H9 (cell line): Measurements from ENCODE around the gene DLX2. TPM values are rescaled to one million over a fixed set of nuclear protein-coding genes. Genes with fewer than 3 reads are reported as not detected.

Experiments
- DNase-seq: peaks from one replicate; pipeline ENCODE4 v3.0.0-alpha.2; 2017
- H2AFZ ChIP-seq: one replicate; pipeline ENCODE4 v1.6.1; 2013; ENCODE audit warnings: mild to moderate bottlenecking, low read length, control low read depth, moderate library complexity
- H2AK5ac ChIP-seq: 2 replicates; pipeline ENCODE4 v1.6.1; 2013; ENCODE audit warnings: low read length, control low read depth, mixed read lengths; ENCODE audit not compliant: insufficient read length
- H2BK120ac ChIP-seq: one replicate; pipeline ENCODE4 v1.6.1; 2013; ENCODE audit warnings: low read depth, mild to moderate bottlenecking, low read length, control low read depth, inconsistent platforms; ENCODE audit not compliant: poor library complexity, severe bottlenecking
- H2BK12ac ChIP-seq: 2 replicates; pipeline ENCODE4 v1.6.1; 2013; ENCODE audit warnings: low read length, control low read depth, mixed read lengths, low read depth; ENCODE audit not compliant: insufficient read length
- H2BK15ac ChIP-seq: 2 replicates; pipeline ENCODE4 v1.6.1; 2013; ENCODE audit warnings: low read depth, low read length, control low read depth
- H2BK20ac ChIP-seq: one replicate; pipeline ENCODE4 v1.6.1; 2013; ENCODE audit warnings: low read depth, mild to moderate bottlenecking, low read length, control low read depth, inconsistent platforms; ENCODE audit not compliant: poor library complexity, severe bottlenecking
- H2BK5ac ChIP-seq: 2 replicates; pipeline ENCODE4 v1.6.1; 2013; ENCODE audit warnings: low read length, control low read depth, mixed read lengths; ENCODE audit not compliant: insufficient read length
- H3K14ac ChIP-seq: 2 replicates; pipeline ENCODE4 v1.6.1; 2013; ENCODE audit warnings: low read length, control low read depth; ENCODE audit not compliant: insufficient read depth
- H3K18ac ChIP-seq: 2 replicates; pipeline ENCODE4 v1.6.1; 2013; ENCODE audit warnings: low read depth, mild to moderate bottlenecking, mixed read lengths, low read length, control low read depth; ENCODE audit not compliant: insufficient read length
- H3K23ac ChIP-seq: 2 replicates; pipeline ENCODE4 v1.6.1; 2013; ENCODE audit warnings: low read length, control low read depth, mixed read lengths, low read depth; ENCODE audit not compliant: insufficient read length
- H3K23me2 ChIP-seq: 2 replicates; pipeline ENCODE4 v1.6.1; 2013; ENCODE audit warnings: low read depth, mild to moderate bottlenecking, mixed read lengths, low read length, control low read depth; ENCODE audit not compliant: insufficient read length, poor library complexity, severe bottlenecking
- H3K27ac ChIP-seq: 2 replicates; pipeline ENCODE4 v1.5.1; 2013; ENCODE audit warnings: low read length, control low read depth, mixed read lengths, low read depth; ENCODE audit not compliant: insufficient read length
- H3K27me3 ChIP-seq: 2 replicates; pipeline ENCODE4 v1.6.1; 2013; ENCODE audit warnings: low read length, control low read depth, inconsistent platforms; ENCODE audit not compliant: insufficient read depth
- H3K4ac ChIP-seq: 2 replicates; pipeline ENCODE4 v1.6.1; 2013; ENCODE audit warnings: low read depth, mild to moderate bottlenecking, control low read depth, inconsistent platforms, low read length, moderate library complexity
- H3K4me1 ChIP-seq: 2 replicates; pipeline ENCODE4 v1.6.1; 2013; ENCODE audit warnings: low read length, control low read depth, inconsistent platforms; ENCODE audit not compliant: insufficient read depth
- H3K4me2 ChIP-seq: 2 replicates; pipeline ENCODE4 v1.6.1; 2013; ENCODE audit warnings: low read length, control low read depth, mixed read lengths; ENCODE audit not compliant: insufficient read length, insufficient read depth
- H3K56ac ChIP-seq: 2 replicates; pipeline ENCODE4 v1.6.1; 2013; ENCODE audit warnings: low read depth, mild to moderate bottlenecking, mixed read lengths, low read length, control low read depth; ENCODE audit not compliant: insufficient read length
- H3K79me1 ChIP-seq: 2 replicates; pipeline ENCODE4 v1.6.1; 2013; ENCODE audit warnings: low read depth, mild to moderate bottlenecking, moderate library complexity, low read length, control low read depth, inconsistent platforms; ENCODE audit not compliant: insufficient read depth, poor library complexity, severe bottlenecking
- H3K79me2 ChIP-seq: 2 replicates; pipeline ENCODE4 v1.6.1; 2013; ENCODE audit warnings: low read length, control low read depth, inconsistent platforms; ENCODE audit not compliant: insufficient read depth
- H3K9ac ChIP-seq: 2 replicates; pipeline ENCODE4 v1.6.1; 2013; ENCODE audit warnings: low read length, control low read depth, mixed read lengths; ENCODE audit not compliant: insufficient read length; ENCODE audit errors: extremely low read depth
- H3K9me3 ChIP-seq: one replicate; pipeline ENCODE4 v1.6.1; 2013; ENCODE audit warnings: low read depth, low read length, inconsistent platforms; ENCODE audit not compliant: control insufficient read depth
- H3T11ph ChIP-seq: one replicate; pipeline ENCODE4 v1.6.1; 2013; ENCODE audit warnings: mild to moderate bottlenecking, low read length, control low read depth, inconsistent platforms
- H4K20me1 ChIP-seq: one replicate; pipeline ENCODE4 v1.6.1; 2013; ENCODE audit not compliant: control insufficient read depth, insufficient read length, insufficient read depth
- H4K5ac ChIP-seq: 2 replicates; pipeline ENCODE4 v1.6.1; 2013; ENCODE audit warnings: low read depth, mild to moderate bottlenecking, mixed read lengths, low read length, control low read depth; ENCODE audit not compliant: insufficient read length
- H4K8ac ChIP-seq: replicated peaks from 2 replicates; pipeline ENCODE4 v1.6.1; 2013; ENCODE audit warnings: low read length, control low read depth, mixed read lengths, low read depth; ENCODE audit not compliant: insufficient read length
- H4K91ac ChIP-seq: 2 replicates; pipeline ENCODE4 v1.6.1; 2013; ENCODE audit warnings: low read depth, mild to moderate bottlenecking, moderate library complexity, mixed read lengths, low read length, control low read depth; ENCODE audit not compliant: insufficient read length
- H3K27ac Mint-ChIP-seq, 3 experiments: 2 replicates in 2 of 3; 3 replicates in 1 of 3; pipeline ENCODE4 v1.8.0; 2020 to 2021; ENCODE audit warnings: mixed read lengths in 3 of 3, mild to moderate bottlenecking in 1 of 3, moderate library complexity in 1 of 3
- H3K27me3 Mint-ChIP-seq: 2 replicates; pipeline ENCODE4 v1.8.0; 2021; ENCODE audit warnings: low read depth, mild to moderate bottlenecking, moderate library complexity, mixed read lengths
- H3K36me3 Mint-ChIP-seq, 3 experiments: 2 replicates in 2 of 3; 3 replicates in 1 of 3; pipeline ENCODE4 v1.8.0; 2020 to 2021; ENCODE audit warnings: low read depth in 3 of 3, mixed read lengths in 3 of 3; ENCODE audit not compliant: insufficient read depth in 1 of 3
- H3K4me1 Mint-ChIP-seq, 2 experiments: 2 replicates each; pipeline ENCODE4 v1.8.0; 2020; ENCODE audit warnings: mixed read lengths in 2 of 2
- H3K4me3 Mint-ChIP-seq, 2 experiments: 2 replicates in 1 of 2; 3 replicates in 1 of 2; pipeline ENCODE4 v1.8.0; 2020 to 2021; ENCODE audit warnings: mild to moderate bottlenecking in 2 of 2, mixed read lengths in 2 of 2, moderate library complexity in 1 of 2
- H3K9me3 Mint-ChIP-seq, 2 experiments: 2 replicates in 1 of 2; 3 replicates in 1 of 2; pipeline ENCODE4 v1.8.0; 2020; ENCODE audit warnings: mild to moderate bottlenecking in 2 of 2, mixed read lengths in 2 of 2, moderate library complexity in 1 of 2
- WGBS: extraction: QIAGEN DNeasy Blood & Tissue Kit; methylation state at CpG from one replicate; pipeline ENCODE4 v1.1.7; 2013; ENCODE audit warnings: missing lambda C conversion rate, low lambda C conversion rate, mixed read lengths; ENCODE audit not compliant: insufficient read length; ENCODE audit errors: extremely low coverage; 5-methylcytosine and 5-hydroxymethylcytosine counted together
- total RNA-seq: library from RNA; stranded (reverse); gene quantifications from 2 replicates; pipeline ENCODE4 v1.2.1, GENCODE V29; 2021
- TF ChIP-seq, protein P1 (sequence below): fragments of 200-600 bp; sonication (generic); conservative IDR thresholded peaks from 3 replicates; pipeline ENCODE4 v1.8.0; 2021; ENCODE audit warnings: antibody characterized with exemption, mild to moderate bottlenecking

Gene DLX2
- total RNA-seq, 1 experiment from 2014 or later, result not detected

DNA sequence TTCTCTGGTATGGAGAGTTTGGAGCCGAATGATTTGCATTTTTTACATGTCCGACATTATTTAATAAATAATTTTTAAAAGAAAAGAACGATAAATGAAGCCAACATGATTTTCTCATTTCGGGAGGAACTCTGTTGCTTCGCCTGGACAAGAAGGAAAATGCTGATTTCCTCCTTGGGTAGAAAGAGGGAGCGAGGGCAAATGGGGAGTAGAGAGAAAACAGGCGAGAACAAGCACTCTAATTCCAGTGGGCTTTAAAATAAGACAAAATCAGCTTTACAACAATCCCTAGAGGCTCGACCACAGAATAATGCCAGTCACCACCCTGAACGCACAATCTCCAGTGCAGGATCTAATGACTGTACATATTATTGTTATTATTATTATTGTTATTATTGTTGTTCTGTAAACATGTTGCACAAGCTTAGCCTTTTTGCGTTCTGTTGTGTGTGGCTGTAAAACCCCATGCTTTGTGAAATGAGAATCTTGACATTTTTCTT, 13.6 kb downstream of the DLX2 start:
- Histone ChIP-seq H3K4me1 (peaks cover 2% of the 10 kb centered on the region; the same call in 1 of the 2 replicates), H2BK15ac (no peak overlapping the region), H3K56ac (no peak overlapping the region), H2AFZ (no peak overlapping the region), H3K14ac (no peak overlapping the region), H4K5ac (no peak overlapping the region), H3K9ac (no peak overlapping the region), H3K23me2 (peaks cover 16% of the 10 kb centered on the region), H4K91ac (no peak overlapping the region), H3K9me3 (no peaks in the 10 kb centered on the region), H3T11ph (no peak overlapping the region), H3K4me2 (no peak overlapping the region), H3K4ac (no peak overlapping the region), H3K79me1 (no peaks in the 10 kb centered on the region), H2AK5ac (no peak overlapping the region), H2BK5ac (no peak overlapping the region), H2BK20ac (no peak overlapping the region), H3K27me3 (peaks cover 89% of the 10 kb centered on the region), H3K27ac (no peak overlapping the region), H3K18ac (no peak overlapping the region), H2BK12ac (no peak overlapping the region), H3K23ac (no peak overlapping the region), H2BK120ac (no peak overlapping the region), H4K8ac (no peak overlapping the region), H3K79me2 (no peaks in the 10 kb centered on the region), H4K20me1 (no peaks in the 10 kb centered on the region)
- DNase-seq, result no peak
- Mint-ChIP-seq H3K4me1 (peaks cover 41 to 64% of the 10 kb centered on the region in 2 experiments), H3K27ac (no peak overlapping the region), H3K27me3 (peaks cover 100% of the 10 kb centered on the region), H3K9me3 (peaks cover 7 to 16% of the 10 kb centered on the region in 2 experiments; a peak in 3 of 5 replicates), H3K36me3 (no peaks in the 10 kb centered on the region; a peak in 3 of 7 replicates), H3K4me3 (no peak overlapping the region)
- WGBS, result no CpG with 5 or more reads among the region's 10 CpGs
- TF ChIP-seq, protein P1, sequence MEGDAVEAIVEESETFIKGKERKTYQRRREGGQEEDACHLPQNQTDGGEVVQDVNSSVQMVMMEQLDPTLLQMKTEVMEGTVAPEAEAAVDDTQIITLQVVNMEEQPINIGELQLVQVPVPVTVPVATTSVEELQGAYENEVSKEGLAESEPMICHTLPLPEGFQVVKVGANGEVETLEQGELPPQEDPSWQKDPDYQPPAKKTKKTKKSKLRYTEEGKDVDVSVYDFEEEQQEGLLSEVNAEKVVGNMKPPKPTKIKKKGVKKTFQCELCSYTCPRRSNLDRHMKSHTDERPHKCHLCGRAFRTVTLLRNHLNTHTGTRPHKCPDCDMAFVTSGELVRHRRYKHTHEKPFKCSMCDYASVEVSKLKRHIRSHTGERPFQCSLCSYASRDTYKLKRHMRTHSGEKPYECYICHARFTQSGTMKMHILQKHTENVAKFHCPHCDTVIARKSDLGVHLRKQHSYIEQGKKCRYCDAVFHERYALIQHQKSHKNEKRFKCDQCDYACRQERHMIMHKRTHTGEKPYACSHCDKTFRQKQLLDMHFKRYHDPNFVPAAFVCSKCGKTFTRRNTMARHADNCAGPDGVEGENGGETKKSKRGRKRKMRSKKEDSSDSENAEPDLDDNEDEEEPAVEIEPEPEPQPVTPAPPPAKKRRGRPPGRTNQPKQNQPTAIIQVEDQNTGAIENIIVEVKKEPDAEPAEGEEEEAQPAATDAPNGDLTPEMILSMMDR, result no peak
